Measurements from ENCODE around the gene CDCA5. TPM values are rescaled to one million over a fixed set of nuclear protein-coding genes. Genes with fewer than 3 reads are reported as not detected.

Gene CDCA5
- total RNA-seq, 1 donor from 2014 or later, result 39.3 TPM

- Mint-ChIP-seq H3K27ac (peak overlapping the region; percentile 78), H3K4me1 (ENCODE audit: unreplicated experiment) (peaks cover 16% of the 10 kb centered on the region), H3K9me3 (no peaks in the 10 kb centered on the region), H3K27me3 (peaks cover 7% of the 10 kb centered on the region), H3K36me3 (peaks cover 15% of the 10 kb centered on the region), H3K4me3 (peak overlapping the region; percentile 92)
- no peak for TF ChIP-seq CTCF (conservative IDR thresholded peaks at IDR 0.05)
- no peak for DNase-seq (ENCODE audit: extremely low spot score, unreplicated experiment)
These were observed 32.7 kb upstream of the CDCA5 start for GRCh38 chr11:65116370-65117205.

GRCh38 chr11:65115361-65116082 lies 31.7 kb upstream of the CDCA5 start:
- peaks cover 9% of the 10 kb centered on the region for H3K36me3 Mint-ChIP-seq
- no peak overlapping the region for H3K27ac Mint-ChIP-seq
- H3K27me3 Mint-ChIP-seq, result peaks cover 7% of the 10 kb centered on the region
- DNase-seq (ENCODE audit: extremely low spot score, unreplicated experiment), result no peak
- H3K4me3 Mint-ChIP-seq, result peak overlapping the region; percentile 92
- H3K9me3 Mint-ChIP-seq, result no peaks in the 10 kb centered on the region
- peaks cover 19% of the 10 kb centered on the region for H3K4me1 Mint-ChIP-seq (ENCODE audit: unreplicated experiment)
- TF ChIP-seq CTCF (conservative IDR thresholded peaks at IDR 0.05), result no peak

- TF ChIP-seq CTCF (conservative IDR thresholded peaks at IDR 0.05), result no peak
- H3K4me3 Mint-ChIP-seq, result peak overlapping the region; percentile 92
These were observed 30.8 kb upstream of the CDCA5 start for GRCh38 chr11:65114538-65115171.

GRCh38 chr11:65113839-65114238 lies 30.0 kb upstream of the CDCA5 start:
- H3K4me3 Mint-ChIP-seq, result peak overlapping the region; percentile 87
- no peak for TF ChIP-seq CTCF (conservative IDR thresholded peaks at IDR 0.05)
- peaks cover 9% of the 10 kb centered on the region for H3K36me3 Mint-ChIP-seq
- no peak for DNase-seq (ENCODE audit: extremely low spot score, unreplicated experiment)
- peaks cover 7% of the 10 kb centered on the region for H3K27me3 Mint-ChIP-seq
- no peaks in the 10 kb centered on the region for H3K9me3 Mint-ChIP-seq
- peak overlapping the region; percentile 91 for H3K27ac Mint-ChIP-seq
- peaks cover 24% of the 10 kb centered on the region for H3K4me1 Mint-ChIP-seq (ENCODE audit: unreplicated experiment)

More at GRCh38 chr11:65114538-65115171, 30.8 kb upstream of the CDCA5 start:
- H3K9me3 Mint-ChIP-seq, result no peaks in the 10 kb centered on the region
- peaks cover 7% of the 10 kb centered on the region for H3K27me3 Mint-ChIP-seq
- peak overlapping the region; percentile 91 for H3K27ac Mint-ChIP-seq
- peaks cover 24% of the 10 kb centered on the region for H3K4me1 Mint-ChIP-seq (ENCODE audit: unreplicated experiment)
- DNase-seq (ENCODE audit: extremely low spot score, unreplicated experiment), result no peak
- peaks cover 9% of the 10 kb centered on the region for H3K36me3 Mint-ChIP-seq

GRCh38 chr11:65113361-65113756 lies 29.5 kb upstream of the CDCA5 start:
- TF ChIP-seq CTCF (conservative IDR thresholded peaks at IDR 0.05), result no peak
- Mint-ChIP-seq H3K9me3 (no peaks in the 10 kb centered on the region), H3K27me3 (peaks cover 7% of the 10 kb centered on the region), H3K36me3 (peaks cover 6% of the 10 kb centered on the region), H3K4me3 (peak overlapping the region; percentile 87), H3K4me1 (ENCODE audit: unreplicated experiment) (peaks cover 24% of the 10 kb centered on the region), H3K27ac (peak overlapping the region; percentile 91)
- no peak for DNase-seq (ENCODE audit: extremely low spot score, unreplicated experiment)

Measured in type B pancreatic cell (in vitro differentiated cells).